H1 (cell line): Measurements from ENCODE around the gene PTGIS. TPM values are rescaled to one million over a fixed set of nuclear protein-coding genes. Genes with fewer than 3 reads are reported as not detected.

Source experiments
- CTCF ChIA-PET: fragments of 300-600 bp; sonication (Branson Sonifier 250); formaldehyde crosslinking; loops from one replicate; lab custom pipeline; 2021; ENCODE audit not compliant: partially characterized antibody; lab: Charles Lee
- POLR2A ChIA-PET: fragments of 300-600 bp; sonication (Branson Sonifier 250); formaldehyde crosslinking; loops from one replicate; lab custom pipeline; 2021; ENCODE audit warnings: inconsistent platforms; ENCODE audit not compliant: partially characterized antibody; lab: Charles Lee
- DNase-seq, 2 experiments: peaks; one replicate each; pipeline versions ENCODE4 v3.0.0 to v3.0.0-alpha.2; 2010 to 2022; ENCODE audit warnings: low spot score in 2 of 2, low read depth in 1 of 2, mixed read lengths in 1 of 2
- FAIRE-seq: peaks from 2 replicates; lab custom pipeline; 2011; peaks lifted over from hg19 to GRCh38; lab: Jason Lieb, UNC
- H2AFZ ChIP-seq: 2 replicates; pipeline ENCODE4 v1.8.1; 2012; ENCODE audit warnings: low read length, inconsistent platforms
- H2AK5ac ChIP-seq: 2 replicates; pipeline ENCODE4 v1.6.1; 2013; ENCODE audit warnings: low read depth, low read length
- H2BK120ac ChIP-seq: replicated peaks from 2 replicates; pipeline ENCODE3; 2013; ENCODE audit warnings: low read depth, low read length, inconsistent platforms
- H2BK12ac ChIP-seq: 2 replicates; pipeline ENCODE4 v1.6.1; 2013; ENCODE audit warnings: low read depth, low read length
- H2BK15ac ChIP-seq: 2 replicates; pipeline ENCODE4 v1.6.1; 2013; ENCODE audit warnings: low read length
- H2BK20ac ChIP-seq: 2 replicates; pipeline ENCODE4 v1.6.1; 2013; ENCODE audit warnings: low read length
- H2BK5ac ChIP-seq: 2 replicates; pipeline ENCODE4 v1.6.1; 2013; ENCODE audit warnings: low read depth, low read length
- H3K14ac ChIP-seq: 2 replicates; pipeline ENCODE4 v1.6.1; 2013; ENCODE audit warnings: inconsistent platforms; ENCODE audit not compliant: insufficient read length
- H3K18ac ChIP-seq: 2 replicates; pipeline ENCODE4 v1.6.1; 2013; ENCODE audit warnings: low read length; ENCODE audit errors: extremely low read depth
- H3K23ac ChIP-seq: 2 replicates; pipeline ENCODE4 v1.6.1; 2013; ENCODE audit warnings: inconsistent platforms; ENCODE audit not compliant: insufficient read length
- H3K23me2 ChIP-seq: 2 replicates; pipeline ENCODE4 v1.6.1; 2013; ENCODE audit warnings: low read depth, low read length
- H3K27ac ChIP-seq: 2 replicates; pipeline ENCODE4 v1.6.1; 2011; ENCODE audit warnings: low read depth, low read length, inconsistent platforms
- H3K27me3 ChIP-seq, 4 experiments: replicated peaks in 1 of 4; 1 replicate in 1 of 4; 2 replicates in 3 of 4; pipeline versions ENCODE4 v1.6.1 to v1.8.1; 2011 to 2013; ENCODE audit warnings: low read length in 3 of 4, mild to moderate bottlenecking in 3 of 4, inconsistent platforms in 2 of 4, mixed read lengths in 2 of 4, moderate library complexity in 1 of 4; ENCODE audit not compliant: control insufficient read depth in 3 of 4, insufficient read depth in 3 of 4; ENCODE audit errors: extremely low read depth in 1 of 4
- H3K36me3 ChIP-seq, 4 experiments: 2 replicates each; pipeline versions ENCODE4 v1.6.1 to v1.8.1; 2011 to 2013; ENCODE audit warnings: mild to moderate bottlenecking in 4 of 4, low read length in 3 of 4, moderate library complexity in 2 of 4, control low read depth in 1 of 4, inconsistent platforms in 1 of 4; ENCODE audit not compliant: insufficient read depth in 4 of 4, control insufficient read depth in 2 of 4
- H3K4ac ChIP-seq: replicated peaks from 2 replicates; pipeline ENCODE3; 2013; ENCODE audit warnings: low read length, low read depth, mixed read lengths, inconsistent platforms; ENCODE audit not compliant: insufficient read length
- H3K4me1 ChIP-seq, 4 experiments: replicated peaks in 1 of 4; 1 replicate in 1 of 4; 2 replicates in 3 of 4; pipeline versions ENCODE4 v1.6.1 to v1.8.1; 2011 to 2013; ENCODE audit warnings: low read length in 3 of 4, inconsistent platforms in 2 of 4, mixed read lengths in 1 of 4; ENCODE audit not compliant: insufficient read depth in 4 of 4, control insufficient read depth in 3 of 4
- H3K4me2 ChIP-seq, 2 experiments: 2 replicates each; pipeline versions ENCODE4 v1.6.1 to v1.8.1; 2011 to 2013; ENCODE audit warnings: low read depth in 2 of 2, low read length in 2 of 2, control low read depth in 1 of 2, inconsistent platforms in 1 of 2, mild to moderate bottlenecking in 1 of 2; ENCODE audit not compliant: insufficient read depth in 1 of 2
- H3K4me3 ChIP-seq, 4 experiments: fragments of 200-600, 300-600 bp in 1 of 4; sonication (generic), shearing (Covaris generic), sonication (Bioruptor Twin) in 1 of 4; 2 replicates each; pipeline versions ENCODE4 v1.5.1 to v1.8.1; 2011 to 2016; ENCODE audit warnings: low read length in 4 of 4, low read depth in 3 of 4, control low read depth in 2 of 4, inconsistent platforms in 2 of 4, mild to moderate bottlenecking in 2 of 4, mixed read lengths in 1 of 4, moderate library complexity in 1 of 4; ENCODE audit not compliant: insufficient read depth in 2 of 4; ENCODE audit errors: extremely low read depth in 1 of 4
- H3K56ac ChIP-seq: replicated peaks from 2 replicates; pipeline ENCODE3; 2013; ENCODE audit warnings: low read depth, mild to moderate bottlenecking, mixed read lengths, low read length, inconsistent platforms; ENCODE audit not compliant: insufficient read length
- H3K79me1 ChIP-seq: 2 replicates; pipeline ENCODE4 v1.6.1; 2013; ENCODE audit warnings: low read depth, low read length, control low read depth
- H3K79me2 ChIP-seq, 2 experiments: 2 replicates each; pipeline versions ENCODE4 v1.6.1 to v1.8.1; 2012 to 2013; ENCODE audit warnings: low read length in 2 of 2, mild to moderate bottlenecking in 2 of 2, inconsistent platforms in 1 of 2; ENCODE audit not compliant: insufficient read depth in 2 of 2, control insufficient read depth in 1 of 2
- H3K9ac ChIP-seq, 4 experiments: replicated peaks in 1 of 4; 1 replicate in 1 of 4; 2 replicates in 3 of 4; pipeline versions ENCODE4 v1.6.1 to v1.8.1; 2011 to 2013; ENCODE audit warnings: low read depth in 3 of 4, low read length in 3 of 4, control low read depth in 2 of 4, mild to moderate bottlenecking in 2 of 4, moderate library complexity in 2 of 4, inconsistent platforms in 1 of 4; ENCODE audit errors: extremely low read depth in 1 of 4
- H3K9me3 ChIP-seq, 2 experiments: 2 replicates each; pipeline versions ENCODE4 v1.6.1 to v1.8.1; 2012 to 2013; ENCODE audit warnings: mild to moderate bottlenecking in 2 of 2, moderate library complexity in 2 of 2, control low read depth in 1 of 2, inconsistent platforms in 1 of 2, low read depth in 1 of 2, low read length in 1 of 2, mixed read lengths in 1 of 2; ENCODE audit not compliant: insufficient read depth in 2 of 2
- H4K20me1 ChIP-seq, 2 experiments: replicated peaks in 1 of 2; 2 replicates each; pipeline versions ENCODE3 to v1.8.1; 2011 to 2013; ENCODE audit warnings: inconsistent platforms in 2 of 2, low read length in 2 of 2, mild to moderate bottlenecking in 1 of 2; ENCODE audit not compliant: insufficient read depth in 2 of 2, control insufficient read depth in 1 of 2
- H4K5ac ChIP-seq: 2 replicates; pipeline ENCODE4 v1.6.1; 2013; ENCODE audit warnings: low read length, low read depth, mixed read lengths, inconsistent platforms; ENCODE audit not compliant: insufficient read length
- H4K8ac ChIP-seq: 2 replicates; pipeline ENCODE4 v1.8.0; 2013; ENCODE audit warnings: mild to moderate bottlenecking, moderate library complexity, low read length, inconsistent platforms; ENCODE audit not compliant: insufficient read depth; ENCODE audit errors: extremely low read depth
- H4K91ac ChIP-seq: replicated peaks from 2 replicates; pipeline ENCODE3; 2013; ENCODE audit warnings: low read length, mixed read lengths, inconsistent platforms; ENCODE audit not compliant: insufficient read length
- CHD1 ChIP-seq: IDR thresholded peaks from 2 replicates; pipeline ENCODE4 v1.6.1; 2012; ENCODE audit warnings: low read depth, low read length, improper control_type of control experiment
- HDAC6 ChIP-seq: IDR thresholded peaks from one replicate; pipeline ENCODE4 v1.7.1; 2012; ENCODE audit warnings: low read depth, mild to moderate bottlenecking, inconsistent platforms, low read length, moderate library complexity
- POU5F1 ChIP-seq: IDR thresholded peaks from 2 replicates; pipeline ENCODE4 v1.6.1; 2011; ENCODE audit warnings: low read depth, mild to moderate bottlenecking, low read length, moderate library complexity
- WGBS, 2 experiments: shearing (Covaris generic) in 1 of 2; methylation state at CpG; one replicate each; pipeline versions ENCODE4 v1.1.6 to v1.1.7; 2013 to 2015; ENCODE audit warnings: low lambda C conversion rate in 2 of 2, mixed read lengths in 2 of 2, inconsistent platforms in 1 of 2, low coverage in 1 of 2, missing lambda C conversion rate in 1 of 2; ENCODE audit not compliant: insufficient replicate concordance in 2 of 2, insufficient coverage in 1 of 2, insufficient read length in 1 of 2; ENCODE audit errors: extremely low coverage in 1 of 2, missing lambda C conversion rate in 1 of 2; 5-methylcytosine and 5-hydroxymethylcytosine counted together
- polyA plus RNA-seq, 7 experiments: library from polyadenylated mRNA; depleted of rRNA in 3 of 7; stranded (reverse) in 5 of 7; unstranded in 2 of 7; fragments of >200 nt in 5 of 7; fragments of 200-250 nt in 2 of 7; gene quantifications; 1 replicate in 5 of 7; 2 replicates in 1 of 7; 4 replicates in 1 of 7; pipeline versions ENCODE4 v1.2.1 to v1.2.3, GENCODE V29; 2011 to 2013; ENCODE audit warnings: missing spikeins in 2 of 7, mixed read lengths in 2 of 7
- total RNA-seq: library from RNA; stranded (reverse); fragmentation: NEBNext Ultra II Directional; extraction: Animal tissue kit (Norgen Biotek cat#: 25700); gene quantifications from 2 replicates; pipeline ENCODE4 v1.2.1, GENCODE V29; 2021
- TF ChIP-seq, protein P1 (sequence below): IDR thresholded peaks from 2 replicates; pipeline ENCODE4 v1.6.1; 2012; ENCODE audit warnings: inconsistent platforms

PTGIS gene
- total and polyA plus RNA-seq, 2 of the 8 experiments (the other 6 are each of a cell fraction or from before 2014, with no cell fraction given), result 29.9 to 35.5 TPM

DNA sequence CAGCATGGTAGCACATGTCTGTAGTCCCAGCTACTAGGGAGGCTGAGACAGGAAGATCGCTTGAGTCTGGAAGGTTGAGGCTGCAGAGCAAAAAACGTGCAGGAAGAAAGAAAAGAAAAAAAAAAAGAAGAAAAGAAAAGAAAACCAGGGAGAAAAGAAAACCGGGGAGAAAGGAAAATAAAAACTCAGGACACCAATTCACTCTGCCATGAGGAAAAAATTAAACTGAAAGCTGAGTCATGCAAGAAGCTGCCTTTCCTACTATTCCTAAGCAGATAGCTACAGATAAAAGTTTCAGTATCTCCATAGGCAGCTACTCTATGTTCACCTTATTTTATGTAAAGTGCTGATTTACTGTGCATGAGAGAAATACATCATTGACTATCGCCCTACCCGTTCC lies 10.5 kb downstream of the PTGIS start:
- Histone ChIP-seq H3K27me3 (no peaks in the 10 kb centered on the region), H3K9ac (no peak overlapping the region), H4K20me1 (no peaks in the 10 kb centered on the region), H4K8ac (no peak overlapping the region), H3K18ac (no peak overlapping the region), H3K4ac (no peak overlapping the region), H4K5ac (no peak overlapping the region), H3K4me1 (peaks cover 9 to 15% (median 12%) of the 10 kb centered on the region in 4 experiments; a peak in 6 of 7 replicates), H2BK20ac (no peak overlapping the region), H4K91ac (no peak overlapping the region), H3K36me3 (peaks cover 0 to 8% (median 2%) of the 10 kb centered on the region in 4 experiments; a peak in 2 of 8 replicates), H2BK5ac (no peak overlapping the region), H2BK15ac (no peak overlapping the region), H2BK120ac (no peak overlapping the region), H2AK5ac (no peak overlapping the region), H3K9me3 (peaks cover 9 to 15% of the 10 kb centered on the region in 2 experiments), H2BK12ac (no peak overlapping the region), H3K79me2 (peaks cover 0 to 16% of the 10 kb centered on the region in 2 experiments; a peak in 1 of 4 replicates), H3K27ac (no peak overlapping the region), H3K4me2 (no peak overlapping the region), H3K23me2 (no peaks in the 10 kb centered on the region), H3K4me3 (no peak overlapping the region), H3K23ac (no peak overlapping the region), H3K56ac (no peak overlapping the region), H2AFZ (no peak overlapping the region), H3K79me1 (0 out of 2 replicates have a peak, but pooled peaks cover 3% of the 10 kb centered on the region), H3K14ac (no peak overlapping the region)
- POLR2A ChIA-PET, result interaction anchor here (0.9 kb wide), 1 partner anchor 37 kb away, joined by 3 read pairs; no protein-coding TSS in a partner anchor
- DNase-seq (no peak), FAIRE-seq (no peak)
- 80% methylated on average over 5 of the region's 5 CpGs; no CpG with 5 or more reads in 1 of the 2 experiments for WGBS, 2 experiments
- CTCF ChIA-PET, result interaction anchor here (0.6 to 3.2 kb wide), 6 partner anchors 9 to 289 kb away, joined by 3 to 28 read pairs (median 3); no protein-coding TSS in a partner anchor
- TF ChIP-seq CHD1, result no peak
- no peak for TF ChIP-seq HDAC6
- TF ChIP-seq POU5F1, result no peak
- TF ChIP-seq, protein P1, sequence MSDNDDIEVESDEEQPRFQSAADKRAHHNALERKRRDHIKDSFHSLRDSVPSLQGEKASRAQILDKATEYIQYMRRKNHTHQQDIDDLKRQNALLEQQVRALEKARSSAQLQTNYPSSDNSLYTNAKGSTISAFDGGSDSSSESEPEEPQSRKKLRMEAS, result no peak
